A204.1 (cell line): Measurements from ENCODE around the gene HAUS3.
"Not testable (repeated sequence)": the region's sequence is repeated elsewhere in the genome, so short reads cannot be mapped to it uniquely, and the experiment has no call there.

Experiments used
- FAIRE-seq: peaks from 2 replicates; lab custom pipeline; 2012; peaks lifted over from hg19 to GRCh38; lab: Jason Lieb, UNC

The HAUS3 gene

DNA sequence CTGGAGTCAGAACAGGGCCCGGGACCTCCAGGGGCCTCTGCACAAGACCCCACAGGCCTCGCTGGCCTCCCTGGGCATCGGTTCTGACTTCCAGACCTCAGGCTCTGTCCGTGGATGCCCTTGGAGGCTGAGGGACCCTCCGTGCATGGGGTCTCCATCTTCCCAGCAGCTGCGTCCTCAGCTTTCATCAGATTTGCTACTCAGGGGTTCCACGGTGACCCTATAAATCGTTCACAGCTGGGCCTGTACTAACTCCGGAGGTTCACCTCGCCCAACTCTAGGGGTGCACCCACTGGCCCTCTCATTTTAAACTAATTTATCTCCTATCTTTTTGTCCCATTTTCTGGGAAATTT, 33.1 kb upstream of the HAUS3 start:
- not testable (repeated sequence) for FAIRE-seq

DNA sequence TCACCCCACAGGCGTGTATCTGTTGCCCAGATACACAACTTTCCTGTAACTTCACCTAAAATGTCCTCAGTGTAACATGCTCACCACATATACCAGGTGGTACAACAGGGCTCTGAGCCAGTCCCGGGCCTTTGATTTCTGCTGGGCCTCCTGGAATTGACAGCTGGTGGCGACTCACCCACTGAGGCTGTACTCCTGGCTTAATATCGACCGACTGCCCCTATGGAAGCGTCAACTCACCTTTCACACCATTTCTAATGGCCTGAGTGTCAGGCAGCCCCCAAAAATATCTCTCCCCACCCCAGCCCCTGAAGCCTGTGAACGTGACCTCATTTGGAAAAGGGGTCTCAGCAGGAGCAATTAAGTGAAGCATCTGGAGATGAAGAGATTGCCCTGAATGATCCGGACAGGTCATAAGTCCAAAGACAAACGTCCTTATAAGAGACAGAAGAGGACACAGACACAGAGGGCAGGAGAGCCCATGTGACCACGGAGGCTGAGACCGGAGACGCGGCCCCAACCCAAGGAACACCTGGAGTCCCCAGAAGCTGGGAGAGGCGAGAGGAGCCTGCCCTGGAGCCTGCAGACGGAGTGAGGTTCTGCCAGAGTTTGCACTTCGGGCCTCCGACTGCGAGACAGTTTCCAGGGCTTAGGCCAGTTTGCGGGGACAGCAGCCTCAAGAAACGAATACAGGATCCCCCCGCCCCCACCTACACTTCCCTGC, 32.6 kb upstream of the HAUS3 start:
- FAIRE-seq, result no peak

DNA sequence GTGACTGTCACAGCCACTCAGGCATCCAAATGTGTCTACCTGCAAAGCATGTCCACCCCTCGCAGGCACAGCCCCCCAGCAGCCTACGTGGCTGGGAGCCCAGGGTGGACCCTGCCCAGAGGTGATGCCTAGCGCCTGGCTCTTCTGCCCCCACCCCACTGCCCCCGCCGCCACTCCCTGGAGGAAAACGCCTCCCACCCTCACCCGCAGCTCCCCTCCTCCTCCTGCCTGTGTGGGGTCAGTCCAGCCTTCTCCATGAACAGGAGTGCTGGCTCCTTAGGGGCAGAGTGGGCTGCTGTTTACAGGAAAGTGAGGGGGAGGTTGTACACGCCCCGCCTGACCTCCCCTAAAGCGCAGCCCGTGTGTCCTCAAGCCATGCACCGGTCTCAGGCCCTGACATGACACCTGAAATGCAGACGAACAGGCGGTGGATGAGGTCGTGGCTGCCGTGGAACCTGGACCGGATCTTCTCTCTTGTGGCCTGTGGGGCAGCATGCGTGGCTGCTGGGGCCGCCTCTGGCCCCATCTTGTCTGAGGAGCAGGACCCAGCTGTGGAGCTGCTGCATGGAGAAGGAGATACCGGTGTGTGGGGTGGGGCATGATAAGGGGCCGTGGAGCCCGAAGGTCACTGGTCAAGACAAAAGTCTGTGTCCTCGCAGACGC, 31.9 kb upstream of the HAUS3 start:
- no peak for FAIRE-seq

DNA sequence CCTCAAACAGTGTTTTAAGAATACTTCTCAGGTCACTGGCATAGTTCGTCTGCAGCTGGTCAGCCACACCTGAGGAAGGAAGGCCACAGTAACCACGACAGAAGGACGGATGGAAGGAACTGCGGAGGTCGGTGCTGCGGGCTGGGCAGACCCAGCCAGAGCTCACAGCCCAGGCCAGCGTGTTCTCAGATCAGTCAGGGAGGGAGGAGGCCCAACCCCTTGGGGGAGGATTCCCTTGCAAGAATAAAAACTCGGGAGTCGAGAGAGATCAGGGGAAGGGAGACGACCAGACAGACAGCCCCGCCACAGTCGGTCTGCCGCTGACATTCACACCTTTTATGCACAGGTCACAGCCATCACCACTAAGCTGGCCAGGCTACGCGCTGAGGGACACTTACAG, 31.3 kb upstream of the HAUS3 start:
- FAIRE-seq, result no peak

DNA sequence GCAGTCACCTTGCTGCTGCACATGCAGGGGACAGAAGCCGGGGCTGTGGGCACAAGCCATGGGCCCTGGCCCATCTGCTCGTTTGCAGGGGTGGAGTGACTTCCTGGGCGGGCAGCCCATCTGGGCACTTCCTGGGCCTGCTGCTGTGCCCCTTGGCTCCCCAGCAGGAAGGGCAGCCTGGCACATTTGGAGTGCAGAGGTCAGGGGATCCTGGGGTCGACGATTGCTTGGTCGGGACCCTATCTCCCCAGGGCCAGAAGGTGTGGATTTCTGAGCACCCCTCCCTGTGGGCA, 30.9 kb upstream of the HAUS3 start:
- FAIRE-seq, result no peak

DNA sequence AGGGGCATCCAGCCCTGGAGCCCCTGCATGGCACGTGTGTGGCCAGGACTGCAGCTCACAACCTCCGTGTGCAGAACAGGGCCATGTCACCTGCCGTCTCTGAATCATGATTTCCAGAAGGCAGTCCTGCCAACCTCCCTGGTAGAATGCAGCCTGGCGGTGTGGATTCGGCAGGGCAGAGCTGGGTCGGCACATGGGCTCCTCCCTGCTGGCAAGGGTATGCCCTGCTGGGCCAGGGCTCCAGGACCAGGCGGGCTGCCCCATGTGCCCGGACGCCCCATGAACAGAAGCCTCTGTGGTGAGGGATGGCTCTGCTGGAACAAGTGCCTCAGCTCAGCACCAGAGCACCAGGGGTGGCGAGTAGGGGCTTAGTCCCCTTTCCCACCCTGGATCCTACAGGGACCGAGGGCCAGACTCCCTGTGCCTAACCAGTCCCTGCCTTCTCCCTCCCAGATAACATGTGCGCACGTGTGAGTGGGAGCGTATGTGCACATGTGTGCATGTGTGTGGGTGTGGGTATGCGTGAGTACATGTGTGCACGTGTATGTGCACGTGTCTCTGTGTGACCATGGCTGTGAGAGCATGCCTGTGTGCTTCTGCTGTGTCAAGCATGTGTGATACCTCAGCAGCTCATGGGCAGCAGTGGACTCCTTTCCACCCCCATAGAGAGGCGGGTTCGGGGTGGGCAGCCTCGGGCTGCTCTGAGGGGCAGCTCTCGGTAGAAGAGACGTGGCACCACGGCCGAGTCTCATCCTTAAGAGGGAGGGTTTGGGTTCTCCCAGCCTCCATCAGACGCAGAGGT, 30.3 kb upstream of the HAUS3 start:
- no peak for FAIRE-seq

DNA sequence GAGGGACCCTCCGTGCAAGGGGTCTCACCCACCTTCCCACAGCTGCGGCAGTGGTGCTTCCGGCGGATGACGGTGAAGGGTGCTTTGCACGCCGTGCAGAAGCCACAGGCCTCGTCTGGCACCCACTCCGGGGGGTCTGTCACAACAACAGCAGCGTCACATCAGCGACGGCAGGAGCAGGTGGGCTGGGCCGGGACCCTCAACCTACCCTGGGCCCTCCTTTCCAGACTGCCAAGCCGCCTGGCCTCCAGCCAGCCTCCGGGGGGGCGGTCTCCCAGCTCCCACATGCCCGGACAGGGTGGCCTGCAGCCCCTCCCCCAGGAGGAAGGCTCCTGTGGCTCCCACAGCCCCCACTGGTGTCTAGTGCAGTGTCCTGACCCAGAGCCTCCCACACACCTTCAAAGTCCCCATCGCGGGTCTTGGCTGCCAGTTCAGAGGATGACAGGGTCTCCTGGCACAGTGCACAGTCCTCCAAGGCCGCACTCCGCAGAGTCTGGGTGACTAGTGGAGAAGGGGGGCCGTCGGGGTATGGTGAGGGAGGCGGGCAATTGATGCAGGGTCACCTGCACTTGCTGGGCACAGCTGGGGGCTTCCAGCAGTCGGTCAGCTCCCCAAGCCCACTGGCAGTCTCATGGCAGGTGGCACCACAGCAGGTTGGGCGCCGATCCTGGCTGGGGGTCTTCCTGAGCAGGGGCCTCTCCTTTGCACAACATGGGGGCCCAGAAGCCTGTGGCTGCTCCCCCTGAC, 29.5 kb upstream of the HAUS3 start:
- no peak for FAIRE-seq

DNA sequence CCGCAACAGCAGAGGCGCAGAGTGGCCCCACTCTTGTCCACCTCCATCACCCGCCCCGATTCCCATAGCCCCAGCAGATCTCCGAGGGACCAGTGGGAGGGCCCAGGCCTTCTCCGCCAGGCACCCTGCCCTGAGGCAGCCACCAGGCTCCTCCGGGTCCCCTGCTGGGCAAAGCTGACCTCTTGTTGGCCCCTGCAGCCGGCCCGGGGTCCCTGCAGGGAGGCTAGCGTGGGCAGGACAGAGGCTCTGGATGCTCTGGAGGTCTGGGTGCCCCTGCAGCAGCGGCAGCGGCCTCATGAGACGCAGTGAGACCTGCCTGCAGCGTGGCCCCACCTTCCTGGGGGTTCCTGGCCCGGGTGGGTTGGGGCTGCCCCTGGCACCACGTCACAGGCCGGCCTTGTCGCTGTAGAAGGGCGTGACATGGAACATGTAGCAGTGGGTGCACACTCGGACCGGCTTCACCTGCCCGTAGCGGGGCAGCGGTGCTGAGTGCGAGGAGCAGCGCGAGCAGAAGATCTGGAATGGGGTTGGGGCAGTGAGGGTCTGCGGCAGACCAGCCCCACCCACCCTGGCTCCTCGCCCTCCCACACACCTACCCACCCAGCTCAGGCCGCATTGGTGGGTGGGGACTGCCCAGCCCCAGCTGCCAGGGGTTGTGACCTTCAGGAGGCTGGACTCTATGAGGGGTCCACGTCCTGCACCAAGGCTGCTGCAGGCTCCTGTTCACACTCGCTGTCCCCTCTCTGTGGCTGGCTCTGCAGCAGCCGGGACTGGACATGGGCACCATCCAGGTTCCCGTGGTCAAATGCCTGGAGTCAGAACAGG, 28.6 kb upstream of the HAUS3 start:
- FAIRE-seq, result no peak

DNA sequence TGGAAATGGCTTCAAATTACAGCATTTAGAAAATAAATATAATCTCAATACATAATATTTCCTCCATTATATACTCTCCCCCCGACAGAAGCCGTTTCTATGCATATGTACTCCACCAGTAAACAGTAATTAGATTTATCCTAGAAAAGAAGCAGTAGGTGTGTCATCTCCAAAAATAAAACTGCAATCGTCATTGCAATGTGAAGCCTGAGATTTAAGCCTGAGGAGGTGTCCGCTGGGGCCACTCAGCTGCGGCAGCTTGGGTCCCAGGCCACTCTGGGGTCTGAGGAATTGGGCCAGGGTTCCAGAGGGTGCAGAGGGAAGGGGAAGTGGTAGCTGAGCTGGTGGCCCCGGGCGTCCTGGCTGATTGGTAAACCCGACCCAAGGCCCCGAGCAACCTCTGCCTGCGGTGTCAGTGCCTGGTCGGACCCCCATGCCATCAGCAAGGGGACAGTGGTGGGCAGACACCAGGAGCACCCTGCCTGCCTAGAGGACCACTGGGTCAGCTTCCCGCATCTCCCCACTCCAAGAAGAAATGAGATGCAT, 27.8 kb upstream of the HAUS3 start:
- no peak for FAIRE-seq

DNA sequence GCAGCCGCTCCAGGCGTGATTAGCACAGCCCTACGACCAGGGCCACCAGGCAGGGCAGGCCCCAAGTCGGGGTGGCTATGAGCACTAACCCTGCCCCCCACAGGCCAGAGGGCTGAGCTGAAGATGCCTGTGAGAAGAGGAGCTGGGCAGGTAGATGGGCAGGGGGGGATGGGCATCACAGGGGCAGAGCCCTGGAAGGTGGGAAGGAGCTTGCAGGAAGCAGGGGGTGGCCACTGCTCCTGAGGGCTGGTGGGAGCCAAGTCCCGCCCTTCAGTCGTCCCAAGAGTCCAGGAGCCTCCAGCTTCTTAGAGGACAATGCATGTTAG, 27.2 kb upstream of the HAUS3 start:
- FAIRE-seq, result no peak

DNA sequence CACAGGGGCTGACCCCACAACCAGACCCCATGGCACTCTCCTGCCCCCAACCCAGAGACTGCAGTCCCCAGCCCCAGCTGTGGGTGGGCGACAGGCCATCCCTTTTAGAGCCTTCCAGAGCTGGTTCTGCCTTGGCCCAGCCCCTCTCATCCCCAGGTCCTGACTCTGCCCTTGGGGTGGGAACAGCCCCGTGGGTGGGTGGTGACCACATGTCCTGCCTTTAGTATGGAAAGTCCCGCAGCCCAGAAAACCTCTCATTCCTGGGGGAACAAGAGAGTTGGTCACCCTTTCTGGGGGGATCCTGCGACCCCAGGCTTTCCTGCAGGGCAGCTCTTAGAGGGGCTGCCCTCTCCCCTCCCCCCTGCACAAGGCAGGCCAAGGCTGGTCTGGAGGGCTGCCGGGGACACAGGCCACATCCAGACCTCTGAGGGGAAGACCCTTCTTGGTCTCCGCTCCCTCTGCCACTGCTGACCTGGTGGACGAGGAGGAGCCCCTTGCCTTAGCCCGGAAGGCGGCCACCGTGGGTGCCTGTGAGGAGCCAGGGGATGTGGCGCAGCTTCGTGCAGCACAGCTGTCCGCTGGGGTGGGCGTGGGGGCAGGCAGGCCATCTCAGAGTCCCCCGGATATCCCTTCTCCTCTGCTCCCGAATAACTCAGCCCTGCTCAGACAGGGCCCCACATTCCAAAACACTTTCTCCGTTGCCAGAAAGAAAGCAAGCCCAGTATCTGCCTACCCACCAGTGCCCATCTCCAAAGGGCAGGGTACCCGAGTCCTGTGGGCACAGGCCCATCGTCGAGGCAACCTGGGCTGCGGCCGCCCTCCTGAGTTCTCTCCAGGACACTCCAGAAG, 26.7 kb upstream of the HAUS3 start:
- no peak for FAIRE-seq

DNA sequence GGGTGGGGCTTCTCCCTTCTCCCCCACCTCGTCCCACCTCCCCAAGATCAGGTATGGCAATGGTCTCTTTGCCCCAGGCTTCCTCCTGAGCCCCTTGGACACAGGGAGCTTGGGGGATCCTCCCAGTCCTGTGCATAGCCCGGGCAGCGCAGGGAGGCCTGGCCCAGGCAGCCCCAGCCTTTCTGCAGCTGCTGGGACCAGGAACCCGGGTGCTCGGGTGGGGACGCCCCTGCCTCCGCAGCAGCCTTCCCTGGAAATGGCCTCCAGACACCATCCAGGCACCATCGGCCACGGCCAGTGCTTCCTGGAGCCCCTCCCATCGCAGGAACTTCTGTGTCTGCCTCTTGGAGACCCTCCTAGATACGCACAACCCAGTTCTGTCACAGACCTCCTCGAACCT, 25.9 kb upstream of the HAUS3 start:
- no peak for FAIRE-seq

DNA sequence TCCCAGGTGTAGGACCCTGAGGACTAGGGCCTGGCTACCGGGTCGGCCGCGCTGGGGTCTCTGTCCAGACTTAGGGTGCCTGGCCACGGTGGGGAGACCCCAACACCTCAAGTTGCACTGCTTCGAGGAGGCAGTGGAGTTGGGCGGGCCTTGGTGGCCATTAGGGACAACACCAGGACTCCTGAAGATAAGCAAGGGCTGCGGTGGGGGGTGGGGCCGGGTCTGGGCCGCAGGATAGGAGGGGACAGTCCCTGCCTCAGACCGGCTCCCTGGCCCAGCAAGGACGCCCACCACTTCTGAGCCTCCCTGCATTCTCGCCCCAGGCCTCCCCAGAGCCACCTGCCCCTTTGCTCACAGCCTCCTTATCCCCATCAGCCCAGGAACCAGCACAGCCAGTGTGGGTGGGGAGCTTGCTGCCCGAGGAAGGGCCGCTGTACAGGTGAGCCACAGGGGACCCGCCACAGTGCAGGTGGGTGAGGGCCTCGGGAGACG, 25.4 kb upstream of the HAUS3 start:
- no peak for FAIRE-seq

DNA sequence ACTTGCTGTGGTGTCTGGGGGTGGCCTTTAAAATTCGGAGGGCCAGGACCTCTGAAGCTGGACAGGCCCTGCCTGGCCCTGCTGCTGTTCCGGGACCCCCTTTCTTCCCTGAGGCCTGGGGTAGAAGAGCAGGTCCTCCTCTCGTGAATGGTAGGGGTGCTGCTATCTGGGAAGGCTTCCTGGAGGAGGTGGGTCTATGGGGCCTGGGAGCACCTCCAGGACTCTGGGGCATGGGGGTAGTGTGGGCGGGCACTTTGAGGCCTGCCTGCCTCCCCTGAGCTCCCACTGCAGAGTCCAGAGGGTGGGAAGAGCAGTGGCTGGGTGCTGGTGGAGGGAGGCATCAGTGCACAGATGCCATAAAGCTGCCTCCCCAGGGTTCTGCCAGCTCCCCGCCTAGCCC, 24.9 kb upstream of the HAUS3 start:
- no peak for FAIRE-seq

DNA sequence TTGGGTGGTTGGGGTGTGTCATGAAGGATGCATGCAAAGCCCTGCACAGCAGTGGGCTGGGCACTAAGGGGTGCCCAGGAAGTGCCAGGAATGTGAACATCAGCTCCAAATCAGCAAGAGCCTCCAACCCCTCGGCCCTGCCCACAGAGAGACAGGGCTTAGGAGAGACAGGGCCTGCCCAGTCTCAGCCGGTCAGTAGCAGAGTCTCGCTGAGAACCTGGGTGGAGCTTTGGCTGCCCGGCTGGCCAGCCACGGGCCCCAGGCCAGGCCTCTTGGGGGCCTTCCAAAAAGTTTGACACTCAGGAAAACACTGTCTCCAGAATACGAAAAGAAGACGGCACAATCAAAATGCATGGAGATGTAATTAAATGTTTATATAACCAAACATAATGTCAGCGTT, 24.3 kb upstream of the HAUS3 start:
- FAIRE-seq, result no peak

DNA sequence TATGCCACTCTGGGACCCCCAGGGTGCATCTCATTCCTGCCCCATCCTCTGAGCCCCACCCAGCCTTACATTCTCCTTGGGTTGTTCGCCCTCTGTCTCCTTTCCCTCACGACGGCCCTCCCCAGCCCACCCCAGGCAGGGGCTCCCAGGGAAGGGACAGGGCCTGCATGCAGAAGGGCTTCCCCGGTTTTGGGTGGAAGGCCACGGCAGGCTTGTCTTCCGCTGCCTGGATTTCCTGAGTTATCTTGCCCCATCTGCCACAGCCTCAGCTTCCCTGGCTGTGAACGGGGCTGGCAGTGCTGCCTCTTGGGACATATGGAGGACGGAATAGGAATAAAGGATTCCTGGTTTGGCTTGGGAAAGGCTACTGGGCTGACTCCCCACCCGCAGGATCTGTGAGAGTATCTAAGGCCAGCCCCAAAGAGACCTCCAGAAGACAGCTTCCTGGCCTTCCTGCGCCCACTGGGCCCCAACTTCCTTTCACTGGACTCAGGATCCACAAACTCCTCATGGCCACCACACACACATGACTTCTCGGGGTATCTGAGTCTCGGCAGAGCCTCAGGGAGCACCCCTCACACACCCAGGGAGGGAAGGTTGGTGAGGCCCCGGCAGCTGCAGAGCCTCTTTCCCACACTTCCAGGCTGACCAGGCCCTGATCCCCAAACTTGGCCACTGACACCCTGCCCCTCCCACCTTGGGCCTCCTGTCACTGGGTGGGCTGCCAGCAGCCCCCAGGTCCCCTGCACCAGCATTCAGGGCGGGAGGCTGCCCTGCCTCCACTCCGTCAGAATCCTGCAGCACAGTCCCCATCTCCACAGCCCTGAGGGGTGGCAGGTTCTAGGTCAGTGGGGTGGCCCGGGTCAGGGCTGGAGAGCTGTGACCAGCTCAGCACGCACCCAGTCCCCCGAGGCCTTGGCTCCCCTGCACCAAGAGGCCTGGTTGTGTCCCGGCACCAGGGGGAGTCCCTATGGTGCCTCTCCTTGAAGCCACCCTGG, 23.5 kb upstream of the HAUS3 start:
- FAIRE-seq, result no peak

DNA sequence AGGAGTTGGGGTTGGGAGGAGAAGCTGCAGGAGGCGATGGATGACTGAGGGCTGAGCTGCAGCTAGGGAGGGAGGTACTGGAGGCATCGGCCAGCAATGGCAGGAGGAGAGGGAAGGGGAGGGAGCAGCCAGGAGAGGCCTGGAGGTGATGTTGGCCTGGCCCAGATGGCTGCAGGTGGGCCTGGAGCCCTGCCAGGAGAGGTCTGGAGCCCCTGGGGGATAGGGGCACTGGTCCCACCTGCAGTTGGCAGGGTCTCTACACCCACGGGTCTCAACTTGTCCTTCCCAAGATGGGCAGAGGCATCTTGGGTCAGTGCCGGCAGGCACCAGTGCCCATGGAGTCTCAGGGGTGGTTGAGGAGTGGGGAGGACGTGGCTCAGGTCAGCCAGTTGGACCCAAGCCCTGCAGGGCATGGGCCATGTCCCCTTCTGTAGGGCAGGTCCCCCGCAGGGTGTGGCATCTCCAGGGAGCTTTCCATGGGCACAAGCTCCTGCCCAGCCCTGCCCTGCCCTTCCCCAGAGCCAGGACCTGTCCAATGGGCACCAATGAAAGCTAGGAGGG, 22.6 kb upstream of the HAUS3 start:
- FAIRE-seq, result no peak

DNA sequence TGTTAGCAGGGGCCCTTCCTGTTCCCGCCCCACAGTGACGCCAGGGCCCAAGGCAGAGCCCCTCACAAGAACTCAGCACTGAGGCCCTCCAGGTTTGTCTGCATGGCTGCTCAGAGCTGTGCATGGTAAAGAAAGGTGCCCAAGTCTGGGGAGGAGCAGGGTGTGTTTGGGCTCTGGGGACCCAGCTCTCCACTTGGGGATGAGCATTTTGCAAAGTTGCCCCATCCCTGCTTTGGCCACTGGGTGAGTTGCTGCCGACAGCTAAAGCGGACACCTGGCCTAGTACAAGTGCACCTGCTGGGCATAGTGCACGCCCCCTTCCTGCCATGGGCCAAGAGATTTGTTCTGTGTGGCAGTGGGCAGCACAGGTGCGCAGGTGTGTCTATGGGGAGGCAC, 22.0 kb upstream of the HAUS3 start:
- no peak for FAIRE-seq

DNA sequence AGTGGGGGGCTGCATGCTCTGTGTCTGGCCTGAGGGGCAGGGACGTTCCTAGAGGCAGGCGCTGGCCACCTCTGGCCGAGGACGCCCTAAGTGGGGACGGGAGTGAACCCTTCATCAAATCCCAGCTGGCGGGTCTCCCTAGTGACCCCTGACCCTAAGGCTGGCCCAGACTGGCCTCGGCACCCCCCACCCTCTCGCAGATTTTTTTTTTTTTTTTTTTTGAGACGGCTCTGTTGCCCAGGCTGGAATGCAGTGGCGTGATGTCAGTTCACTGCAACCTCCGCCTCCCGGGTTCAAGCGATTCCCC, 21.0 kb upstream of the HAUS3 start:
- no peak for FAIRE-seq
